Measurements from ENCODE around the gene MIA3.
"Not testable (repeated sequence)": the region's sequence is repeated elsewhere in the genome, so short reads cannot be mapped to it uniquely, and the experiment has no call there.

Gene MIA3, protein sequence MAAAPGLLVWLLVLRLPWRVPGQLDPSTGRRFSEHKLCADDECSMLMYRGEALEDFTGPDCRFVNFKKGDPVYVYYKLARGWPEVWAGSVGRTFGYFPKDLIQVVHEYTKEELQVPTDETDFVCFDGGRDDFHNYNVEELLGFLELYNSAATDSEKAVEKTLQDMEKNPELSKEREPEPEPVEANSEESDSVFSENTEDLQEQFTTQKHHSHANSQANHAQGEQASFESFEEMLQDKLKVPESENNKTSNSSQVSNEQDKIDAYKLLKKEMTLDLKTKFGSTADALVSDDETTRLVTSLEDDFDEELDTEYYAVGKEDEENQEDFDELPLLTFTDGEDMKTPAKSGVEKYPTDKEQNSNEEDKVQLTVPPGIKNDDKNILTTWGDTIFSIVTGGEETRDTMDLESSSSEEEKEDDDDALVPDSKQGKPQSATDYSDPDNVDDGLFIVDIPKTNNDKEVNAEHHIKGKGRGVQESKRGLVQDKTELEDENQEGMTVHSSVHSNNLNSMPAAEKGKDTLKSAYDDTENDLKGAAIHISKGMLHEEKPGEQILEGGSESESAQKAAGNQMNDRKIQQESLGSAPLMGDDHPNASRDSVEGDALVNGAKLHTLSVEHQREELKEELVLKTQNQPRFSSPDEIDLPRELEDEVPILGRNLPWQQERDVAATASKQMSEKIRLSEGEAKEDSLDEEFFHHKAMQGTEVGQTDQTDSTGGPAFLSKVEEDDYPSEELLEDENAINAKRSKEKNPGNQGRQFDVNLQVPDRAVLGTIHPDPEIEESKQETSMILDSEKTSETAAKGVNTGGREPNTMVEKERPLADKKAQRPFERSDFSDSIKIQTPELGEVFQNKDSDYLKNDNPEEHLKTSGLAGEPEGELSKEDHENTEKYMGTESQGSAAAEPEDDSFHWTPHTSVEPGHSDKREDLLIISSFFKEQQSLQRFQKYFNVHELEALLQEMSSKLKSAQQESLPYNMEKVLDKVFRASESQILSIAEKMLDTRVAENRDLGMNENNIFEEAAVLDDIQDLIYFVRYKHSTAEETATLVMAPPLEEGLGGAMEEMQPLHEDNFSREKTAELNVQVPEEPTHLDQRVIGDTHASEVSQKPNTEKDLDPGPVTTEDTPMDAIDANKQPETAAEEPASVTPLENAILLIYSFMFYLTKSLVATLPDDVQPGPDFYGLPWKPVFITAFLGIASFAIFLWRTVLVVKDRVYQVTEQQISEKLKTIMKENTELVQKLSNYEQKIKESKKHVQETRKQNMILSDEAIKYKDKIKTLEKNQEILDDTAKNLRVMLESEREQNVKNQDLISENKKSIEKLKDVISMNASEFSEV (N-terminal part only)

GRCh38 chr1:222618001-222618879 is at the start of gene MIA3:
Gene MIA3, plus strand, starts transcription at chr1:222618097. Its CDS starts 14 bp downstream, at chr1:222618111.
- peak; percentile 48 for DNase-seq

DNA sequence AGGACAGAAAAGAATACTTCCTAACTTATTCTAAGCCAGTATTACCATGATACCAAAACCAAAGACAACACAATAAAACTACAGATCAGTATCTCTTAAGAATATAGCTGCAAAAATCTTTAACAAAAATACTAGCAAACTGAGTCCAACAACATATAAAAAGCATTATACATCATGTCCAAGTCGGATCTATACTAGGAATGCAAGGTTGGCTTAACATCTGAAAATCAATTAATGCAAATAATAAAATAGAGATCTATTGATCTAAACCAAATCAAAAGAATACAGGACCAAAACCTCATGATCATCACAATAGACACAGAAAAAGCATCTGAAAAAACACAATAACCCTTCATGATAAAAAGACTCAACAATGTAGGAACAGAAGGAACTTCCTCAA is 47.1 kb upstream of the MIA3 start:
- DNase-seq = no peak

DNA sequence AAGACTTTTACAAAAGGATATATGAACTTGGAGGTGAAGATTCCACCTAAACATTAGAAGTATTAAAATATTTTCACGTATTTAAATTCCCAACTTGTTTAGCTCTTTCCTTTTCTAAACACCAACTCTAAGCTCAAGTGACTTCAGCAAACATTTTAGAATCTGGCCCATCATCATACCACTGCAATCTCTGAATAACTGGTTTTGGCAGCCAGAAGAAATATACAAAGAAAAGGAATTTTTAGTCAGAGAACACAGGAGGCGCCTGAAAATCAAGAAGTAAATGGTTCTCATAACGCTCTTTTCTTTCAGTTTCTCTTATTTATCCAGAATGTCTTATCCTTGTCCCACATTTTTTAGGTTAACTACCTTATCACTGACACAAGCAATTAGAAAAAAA is 38.6 kb upstream of the MIA3 start:
- no peak for DNase-seq

DNA sequence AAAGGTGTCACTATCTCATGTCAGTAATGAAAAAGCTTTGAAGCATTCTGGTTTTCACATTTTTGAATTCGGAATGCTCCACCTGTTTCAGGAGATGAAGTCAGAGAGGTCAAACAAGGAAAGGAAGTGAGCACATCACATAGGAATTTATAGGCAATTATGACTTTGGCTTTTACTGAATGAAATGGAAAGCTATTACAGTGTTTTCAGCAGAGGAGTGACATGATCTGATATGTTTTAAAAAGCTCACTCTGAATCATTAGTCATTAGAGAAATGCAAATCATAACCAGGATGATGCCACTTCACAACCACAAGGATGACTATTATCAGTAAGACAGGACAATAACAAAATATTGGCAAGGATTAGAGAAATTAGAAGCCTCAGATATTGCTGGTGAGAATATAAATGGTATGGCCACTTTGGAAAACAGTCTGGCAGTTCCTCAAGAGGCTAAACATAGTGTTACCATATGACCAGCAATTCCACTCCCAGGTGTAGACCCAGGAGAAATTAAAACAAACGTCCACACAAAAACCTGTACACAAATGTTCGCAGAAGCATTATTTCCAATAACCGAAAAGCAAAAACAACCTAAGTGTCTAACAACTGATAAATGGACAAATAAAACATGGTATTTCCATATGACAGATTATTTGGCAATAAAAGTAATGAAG is 35.7 kb upstream of the MIA3 start:
- no peak for DNase-seq

- no peak for DNase-seq
These were observed 34.8 kb upstream of the MIA3 start for GRCh38 chr1:222583079-222583478.

- no peak for DNase-seq
These were observed 31.1 kb upstream of the MIA3 start for GRCh38 chr1:222586842-222587241.

DNA sequence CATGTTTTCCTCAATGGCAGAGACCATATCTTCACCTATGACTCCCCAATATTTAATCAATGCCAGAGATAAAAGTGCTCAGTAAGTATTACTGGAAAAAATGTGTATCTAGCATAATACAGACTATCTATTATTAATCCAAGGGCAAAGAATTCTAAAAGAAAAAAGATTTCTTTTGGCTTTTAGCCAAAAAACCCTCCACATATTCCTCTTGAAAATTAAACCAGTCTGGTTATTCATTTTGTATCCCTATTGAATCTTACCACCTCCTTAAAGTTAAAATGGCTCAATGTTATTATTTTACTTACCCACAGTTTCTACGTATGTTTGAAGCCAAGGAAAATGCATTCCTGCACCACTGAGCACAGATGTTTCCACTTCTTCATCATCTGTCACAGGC is 29.8 kb upstream of the MIA3 start:
- DNase-seq = no peak

GRCh38 chr1:222589462-222590302 is 28.2 kb upstream of the MIA3 start, which contains the start of gene TAF1A:
Gene TAF1A, minus strand, starts transcription at chr1:222589933.
- peak; percentile 81 for DNase-seq

DNA sequence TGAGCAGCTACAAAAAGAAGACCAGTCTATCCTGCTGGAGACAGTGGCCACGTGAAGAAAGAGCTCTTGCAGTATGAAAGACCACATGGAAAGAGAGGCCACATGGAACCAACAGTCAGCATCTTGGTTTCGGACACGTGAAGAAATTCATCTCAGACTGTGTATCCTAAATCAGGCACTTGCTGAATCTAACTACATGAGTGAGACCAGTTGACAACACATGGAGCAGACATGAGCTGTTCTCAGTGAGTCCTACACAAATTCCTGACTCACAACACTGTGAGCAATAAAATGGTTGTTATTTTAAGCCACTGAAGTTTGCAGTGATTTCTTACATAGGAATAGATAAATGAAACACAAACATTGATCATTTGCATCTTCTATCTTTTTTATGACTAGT is 25.7 kb upstream of the MIA3 start:
- no peak for DNase-seq

- DNase-seq = no peak
These were observed 23.1 kb upstream of the MIA3 start for GRCh38 chr1:222594789-222595188.

- no peak for DNase-seq
These were observed 21.2 kb upstream of the MIA3 start for GRCh38 chr1:222596696-222597095.

- no peak for DNase-seq
These were observed 17.6 kb upstream of the MIA3 start for GRCh38 chr1:222600281-222600680.

GRCh38 chr1:222601257-222601656 is 16.6 kb upstream of the MIA3 start:
- no peak for DNase-seq

DNA sequence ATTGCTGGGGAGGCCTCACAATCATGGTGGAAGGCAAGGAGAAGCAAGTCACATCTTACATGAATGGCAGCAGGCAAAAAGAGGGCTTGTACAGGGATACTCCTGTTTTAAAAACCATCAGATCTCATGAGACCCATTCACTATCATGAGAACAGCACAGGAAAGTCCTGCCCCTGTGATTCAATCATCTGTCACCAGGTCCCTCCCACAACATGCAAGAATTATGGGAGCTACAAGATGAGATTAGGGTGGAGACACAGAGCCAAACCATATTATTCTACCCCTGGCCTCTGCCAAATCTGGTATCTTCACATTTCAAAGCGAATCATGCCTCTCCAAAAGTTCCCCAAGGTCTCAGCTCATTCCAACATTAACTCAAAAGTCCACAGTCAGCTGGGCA is 11.1 kb upstream of the MIA3 start:
- DNase-seq = no peak

DNA sequence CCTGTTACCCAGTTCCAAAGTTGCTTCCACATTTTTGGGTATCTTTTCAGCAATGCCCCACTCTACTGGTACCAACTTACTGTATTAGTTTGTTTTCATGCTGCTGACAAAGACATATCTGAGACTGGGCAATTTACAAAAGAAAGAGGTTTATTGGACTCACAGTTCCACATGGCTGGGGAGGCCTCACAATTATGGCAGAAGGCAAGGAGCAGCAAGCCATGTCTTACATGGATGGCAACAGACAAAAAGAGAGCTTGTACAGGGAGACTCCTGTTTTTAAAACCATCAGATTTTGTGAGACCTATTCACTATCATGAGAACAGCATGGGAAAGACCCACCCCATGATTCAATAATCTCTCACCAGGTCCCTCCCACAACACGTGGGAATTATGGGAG is 8.8 kb upstream of the MIA3 start:
- not testable (repeated sequence) for DNase-seq

DNA sequence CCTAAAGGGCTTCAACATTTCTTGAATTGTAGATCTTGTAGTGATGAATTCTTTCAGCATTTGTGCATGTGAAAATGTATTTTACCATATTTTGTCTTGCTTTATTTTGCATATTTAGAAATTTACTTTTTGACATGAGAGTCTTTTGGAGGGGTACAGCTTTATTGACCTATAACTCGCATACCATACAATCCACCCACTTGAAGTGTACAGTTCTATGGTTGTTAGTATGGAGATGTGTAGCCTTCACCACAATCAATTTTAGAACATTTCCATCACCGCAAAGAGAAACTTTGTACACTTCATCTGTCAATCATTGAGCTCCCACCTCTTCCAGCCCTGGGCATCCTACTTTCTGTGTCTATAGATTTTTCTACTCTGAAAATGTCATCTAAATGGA is 7.2 kb upstream of the MIA3 start:
- no peak for DNase-seq

DNA sequence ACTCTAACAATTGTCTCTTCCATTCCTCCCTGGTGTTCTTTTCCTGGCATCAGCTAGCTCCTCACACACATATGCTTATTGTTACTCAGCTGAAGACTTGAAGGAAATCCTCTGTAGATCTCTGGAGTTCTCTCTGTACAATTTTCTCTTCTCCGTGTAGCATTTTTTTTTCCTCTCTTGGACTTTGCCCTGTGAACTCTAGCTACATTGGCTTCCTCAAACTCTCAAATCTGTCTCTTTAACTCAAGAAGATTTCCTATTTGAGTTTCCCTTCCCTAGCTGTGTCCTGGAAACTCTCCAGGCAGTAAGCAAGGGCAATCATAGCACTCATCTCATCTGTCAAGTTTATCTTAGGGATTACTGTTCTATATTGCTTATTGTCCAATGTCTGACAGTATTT is 4.3 kb upstream of the MIA3 start:
- no peak for DNase-seq

DNA sequence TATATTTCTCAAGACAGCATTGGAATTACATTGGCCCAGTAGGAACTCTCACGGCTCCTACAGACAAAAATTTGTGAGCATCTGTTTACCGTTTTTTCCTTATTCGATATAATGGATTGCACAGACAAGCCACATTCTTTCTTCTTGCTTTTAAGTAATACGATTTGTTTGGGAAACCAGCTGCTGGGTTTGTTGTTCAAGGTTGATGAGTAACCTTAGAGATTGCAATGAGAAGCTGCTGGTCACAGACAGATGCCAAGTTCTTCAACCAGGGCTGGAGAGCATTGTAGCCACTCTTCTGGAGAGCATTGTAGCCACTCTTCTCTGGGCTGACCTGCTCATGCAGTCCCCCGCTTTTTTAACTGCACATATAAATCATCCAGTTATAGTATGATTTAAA is 1.4 kb upstream of the MIA3 start:
- no peak for DNase-seq

DNA sequence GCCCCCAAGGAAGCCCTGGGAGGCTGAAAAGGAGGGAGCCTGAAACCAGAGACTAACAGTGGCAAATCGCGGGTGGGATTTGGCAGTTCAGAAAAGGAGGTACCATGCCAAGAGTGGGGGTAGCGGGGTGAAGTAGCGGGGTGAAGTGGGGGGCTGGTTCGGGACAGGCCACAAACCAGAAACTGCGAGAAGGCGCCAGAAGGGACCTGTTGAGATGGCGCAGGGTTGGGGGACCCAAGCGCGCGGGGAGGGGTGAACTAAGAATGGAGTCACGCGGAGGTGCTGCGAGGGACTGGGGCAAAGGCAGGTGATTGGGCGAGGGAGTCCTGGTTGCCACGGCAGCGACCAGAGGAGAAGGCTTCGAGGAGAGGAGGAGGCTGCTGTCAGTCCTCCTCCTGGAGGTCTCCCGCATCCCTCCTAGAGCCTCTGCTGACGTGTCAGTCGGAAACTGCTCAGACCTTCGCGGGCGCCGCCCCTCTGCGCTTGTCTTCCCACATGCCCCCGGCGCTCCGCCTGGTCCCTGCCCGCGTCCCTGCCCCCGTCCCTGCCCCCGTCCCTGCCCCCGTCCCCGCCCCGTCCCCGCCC is 438 bp upstream of the MIA3 start:
- peak; percentile 94 for DNase-seq

Measured in NCI-H510A treated with DMSO at 0.1 percent for 48 hours (cell line).